HCT116 (cell line): ENCODE data around the gene ZFP3.
"Not testable (repeated sequence)": the region's sequence is repeated elsewhere in the genome, so short reads cannot be mapped to it uniquely, and the experiment has no call there.

Source experiments
- ATF3 ChIP-seq: IDR thresholded peaks from 2 replicates; pipeline ENCODE4 v1.6.1; 2012
- CEBPB ChIP-seq: IDR thresholded peaks from 2 replicates; pipeline ENCODE4 v1.6.1; 2012; ENCODE audit warnings: low read depth
- CTCF ChIP-seq, 3 experiments: fragments of 200-600 bp in 1 of 3; sonication (generic) in 1 of 3; IDR thresholded peaks in 2 of 3; conservative IDR thresholded peaks in 1 of 3; 2 replicates each; pipeline ENCODE4 v1.5.1; 2012 to 2017; ENCODE audit warnings: low read depth in 2 of 3, low read length in 2 of 3, antibody characterized with exemption in 1 of 3, borderline replicate concordance in 1 of 3, control low read depth in 1 of 3, mild to moderate bottlenecking in 1 of 3, mixed read lengths in 1 of 3, mixed run types in 1 of 3, moderate library complexity in 1 of 3; ENCODE audit not compliant: insufficient read depth in 1 of 3
- EZH2 ChIP-seq: fragments of 200-600 bp; sonication (generic); IDR thresholded peaks from 2 replicates; pipeline ENCODE4 v1.6.1; 2017; ENCODE audit warnings: antibody characterized with exemption, mixed run types
- EZH2phosphoT487 ChIP-seq: fragments of 200-600 bp; IDR thresholded peaks from 2 replicates; pipeline ENCODE4 v1.6.1; 2018; ENCODE audit warnings: antibody characterized with exemption, borderline replicate concordance
- JUND ChIP-seq: IDR thresholded peaks from 2 replicates; pipeline ENCODE4 v1.6.1; 2012
- POLR2A ChIP-seq: IDR thresholded peaks from 2 replicates; pipeline ENCODE4 v1.7.0; 2011; ENCODE audit warnings: borderline replicate concordance; ENCODE audit not compliant: insufficient read depth, insufficient read length; ENCODE audit errors: extremely low read depth
- RAD21 ChIP-seq: IDR thresholded peaks from 2 replicates; pipeline ENCODE4 v1.6.1; 2012; ENCODE audit warnings: low read depth, mild to moderate bottlenecking
- REST ChIP-seq: IDR thresholded peaks from 2 replicates; pipeline ENCODE4 v1.6.1; 2012; ENCODE audit warnings: low read depth
- SRF ChIP-seq: IDR thresholded peaks from 2 replicates; pipeline ENCODE4 v1.6.1; 2012; ENCODE audit warnings: low read depth
- ZFX ChIP-seq: fragments of 450-650 bp; IDR thresholded peaks from 2 replicates; pipeline ENCODE4 v1.6.1; 2017

- TF ChIP-seq RAD21; POLR2A; ATF3; CTCF (IDR thresholded peaks at IDR 0.05 in 2 of 3, conservative IDR thresholded peaks at IDR 0.05 in 1 of 3; ENCODE audit: borderline replicate concordance in 1 of 3, insufficient read depth in 1 of 3, low read depth in 2 of 3, low read length in 2 of 3); REST; EZH2phosphoT487; JUND; EZH2; CEBPB; SRF; ZFX: not testable (repeated sequence)
Measured at GRCh38 chr17:5137511-5138197, 59.4 kb downstream of the ZFP3 start.
